ENCODE measurements around the gene GALNTL6.

The GALNTL6 gene

DNA sequence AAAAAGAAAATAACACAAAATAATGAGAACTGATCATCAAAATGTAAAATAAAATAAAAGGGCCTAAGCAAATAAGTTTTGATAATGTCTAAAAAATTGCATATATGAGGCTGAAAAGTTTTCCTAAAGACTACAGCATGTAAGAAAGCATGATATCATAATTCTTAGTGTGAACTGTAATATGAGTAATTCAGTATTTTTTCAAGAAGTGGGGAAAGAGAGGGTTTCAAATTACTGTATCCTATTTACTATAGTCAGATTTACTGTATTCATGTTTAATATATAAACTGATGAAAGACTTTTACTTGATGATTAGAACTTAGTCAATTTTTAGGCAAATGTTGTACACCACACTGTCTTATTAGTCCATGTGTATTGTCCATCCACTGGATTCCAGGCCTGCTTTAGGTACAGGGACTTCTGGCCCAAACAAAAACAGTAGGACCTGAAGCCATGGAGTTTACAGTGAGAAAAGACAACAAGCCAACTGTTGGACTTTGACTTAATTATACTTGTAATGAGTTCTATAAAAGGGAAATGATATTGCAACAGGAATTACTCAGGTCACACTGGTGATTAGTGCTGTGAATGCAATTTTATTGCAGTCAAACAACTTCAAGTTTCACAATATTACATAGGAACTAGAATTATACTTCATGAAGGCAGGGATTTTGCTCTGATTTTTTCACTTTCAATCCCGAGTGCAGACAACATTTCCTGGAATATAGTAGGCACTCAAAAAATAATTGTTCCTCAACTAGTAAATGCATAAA is 837.7 kb downstream of the GALNTL6 start:
- no peak for DNase-seq (ENCODE audit: low read depth in 2 of 2, low spot score in 1 of 2)

DNA sequence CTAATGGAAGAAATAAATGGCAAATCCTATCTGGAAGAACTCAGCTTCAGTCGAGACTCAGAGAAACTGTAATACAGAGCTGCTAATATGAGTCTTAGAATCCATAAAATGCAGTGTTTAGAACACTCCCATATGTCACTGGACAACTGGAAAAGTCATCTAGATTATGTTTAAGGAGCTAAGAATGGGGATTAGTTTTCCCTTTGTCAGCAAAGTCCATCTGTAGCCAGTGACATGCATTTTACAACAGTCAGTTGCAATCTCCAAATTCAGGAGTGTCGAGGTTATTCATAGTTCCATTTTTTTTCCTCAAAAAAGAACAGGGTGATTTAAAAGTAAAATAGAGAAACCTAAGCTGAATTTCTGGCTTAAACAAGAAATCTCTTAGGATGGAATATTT is 838.8 kb downstream of the GALNTL6 start:
- no peak for DNase-seq (ENCODE audit: low read depth in 2 of 2, low spot score in 1 of 2)

DNA sequence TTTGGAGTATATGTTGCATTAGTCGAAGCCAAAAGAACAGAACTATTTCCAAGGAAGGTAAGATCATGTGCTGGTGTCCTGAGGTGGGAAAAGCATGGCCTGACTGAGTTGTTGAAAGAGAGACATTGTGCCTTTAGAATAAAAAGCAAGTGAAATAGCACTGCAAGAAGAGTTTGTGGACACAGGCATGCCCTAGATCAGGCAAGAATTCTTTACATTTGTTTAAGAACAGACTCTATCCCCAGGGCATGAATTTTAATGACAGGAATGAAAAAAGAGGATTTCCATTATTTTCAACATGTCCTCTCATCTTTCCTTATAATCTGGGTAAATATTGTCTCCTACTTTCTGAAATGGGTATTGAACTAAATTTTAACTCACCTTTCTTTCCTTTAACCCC is 839.2 kb downstream of the GALNTL6 start:
- no peak for DNase-seq (ENCODE audit: low read depth in 2 of 2, low spot score in 1 of 2)

DNA sequence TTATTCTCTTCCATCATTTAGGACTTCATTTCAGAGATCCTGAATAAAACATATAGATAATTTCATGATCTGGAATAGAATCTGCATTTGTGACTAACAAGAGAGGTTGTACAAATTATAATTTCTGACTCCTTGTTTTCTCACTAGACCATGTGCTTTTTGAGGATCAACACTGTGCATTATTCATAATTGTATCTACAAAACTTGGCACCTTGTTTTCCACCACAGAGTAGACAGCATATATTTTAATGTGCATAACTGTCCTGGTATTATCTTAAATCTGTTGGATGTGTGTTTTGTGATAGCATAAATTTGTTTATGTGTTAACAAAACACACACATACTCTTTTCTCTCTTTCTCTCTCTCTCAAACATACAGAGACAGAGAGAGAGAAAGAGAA is 840.5 kb downstream of the GALNTL6 start:
- DNase-seq (ENCODE audit: low read depth in 2 of 2, low spot score in 1 of 2), result no peak

DNA sequence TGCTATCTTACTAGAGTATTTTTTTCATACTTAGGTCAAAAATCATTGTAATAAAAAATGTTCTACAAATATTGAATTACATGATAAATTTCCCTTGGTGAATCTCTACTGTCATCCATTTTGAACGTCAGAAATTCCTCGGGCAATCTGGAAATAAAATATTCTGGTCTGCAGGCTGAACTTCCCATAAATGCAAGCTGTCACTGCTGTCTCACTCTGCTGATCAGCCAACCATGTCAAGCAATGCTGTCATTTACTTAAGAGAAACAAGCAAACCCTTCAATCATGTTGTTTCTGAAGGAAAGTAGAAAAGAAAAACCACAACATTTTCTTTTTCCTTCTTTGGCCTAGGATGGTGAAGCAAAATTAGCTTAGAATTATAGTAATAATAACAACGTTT is 841.3 kb downstream of the GALNTL6 start:
- DNase-seq (ENCODE audit: low read depth in 2 of 2, low spot score in 1 of 2), result no peak

DNA sequence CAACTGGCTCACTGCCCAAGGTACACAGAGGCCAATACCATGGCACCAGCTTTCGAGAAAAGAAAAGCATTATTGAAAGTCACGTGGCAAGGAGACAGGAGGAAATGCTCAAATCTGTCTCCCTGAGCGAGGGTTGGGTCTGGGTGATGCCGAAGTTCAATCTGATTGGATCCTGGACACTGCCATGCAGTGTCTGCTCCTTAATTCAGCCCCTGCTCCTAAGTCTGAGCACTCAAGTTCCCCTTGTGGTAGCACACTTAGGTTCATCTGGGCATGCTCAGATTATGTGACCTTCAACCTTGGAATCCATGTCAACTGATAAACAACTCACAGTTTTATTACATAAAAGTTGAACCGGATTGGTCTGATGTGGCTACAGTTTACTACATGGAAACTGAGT is 842.9 kb downstream of the GALNTL6 start:
- no peak for DNase-seq (ENCODE audit: low read depth in 2 of 2, low spot score in 1 of 2)

DNA sequence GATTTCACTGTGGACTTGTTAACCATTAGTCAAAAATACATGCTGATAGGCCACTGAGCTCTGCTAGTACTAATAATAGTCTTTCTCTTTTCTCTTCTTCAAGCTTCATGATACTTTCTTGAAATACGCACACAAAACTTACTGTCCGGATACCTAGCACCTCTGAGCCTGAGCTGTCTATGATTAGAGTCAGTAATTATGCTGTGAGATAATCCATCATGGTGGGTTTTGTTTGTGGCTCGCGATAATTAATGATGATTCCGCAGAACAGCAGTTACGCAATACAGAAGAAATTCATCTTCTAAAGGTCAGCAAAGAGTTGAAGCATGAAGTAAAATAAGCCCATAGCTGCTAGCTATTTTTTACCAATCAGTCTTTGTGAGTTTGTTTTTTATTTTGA is 843.9 kb downstream of the GALNTL6 start:
- no peak for DNase-seq (ENCODE audit: low read depth in 2 of 2, low spot score in 1 of 2)

DNA sequence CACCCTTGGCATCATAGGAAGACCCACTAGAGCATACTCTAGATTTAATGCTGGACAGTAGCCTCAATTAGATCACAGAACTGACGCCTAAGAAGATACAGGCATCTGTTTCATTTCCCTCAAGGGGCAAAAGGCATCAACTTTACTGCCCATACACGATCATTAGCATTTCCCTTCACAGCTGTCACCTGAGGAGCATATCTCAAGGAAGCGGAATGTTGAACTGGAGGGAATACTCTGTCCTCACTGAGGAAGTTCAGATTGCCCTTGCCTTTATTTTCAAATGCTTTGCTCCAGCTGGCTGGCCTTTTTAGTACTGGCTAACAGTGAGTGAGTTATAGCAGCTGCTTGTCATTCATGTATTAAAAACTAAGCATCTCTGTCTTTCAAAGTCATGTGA is 847.0 kb downstream of the GALNTL6 start:
- DNase-seq (ENCODE audit: low read depth in 2 of 2, low spot score in 1 of 2), result no peak

DNA sequence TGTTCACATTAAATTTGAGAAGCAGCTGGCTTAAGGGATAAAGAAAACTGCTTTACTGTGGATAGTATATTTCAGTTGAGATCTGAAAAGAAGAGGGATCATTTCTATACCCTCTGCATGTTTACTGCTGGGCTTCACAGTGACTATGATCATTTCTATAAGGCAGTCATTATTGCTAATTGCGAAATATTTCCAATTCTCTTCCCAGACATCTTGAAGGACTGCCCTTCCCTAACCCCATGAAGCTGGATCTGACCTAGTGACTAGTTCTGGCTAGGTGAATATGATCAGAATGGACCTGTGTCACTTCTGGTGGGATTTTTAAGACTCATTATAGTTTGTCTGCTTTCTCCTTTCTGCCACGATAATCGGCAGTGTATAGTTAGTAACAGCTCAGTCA is 848.9 kb downstream of the GALNTL6 start:
- no peak for DNase-seq (ENCODE audit: low read depth in 2 of 2, low spot score in 1 of 2)

DNA sequence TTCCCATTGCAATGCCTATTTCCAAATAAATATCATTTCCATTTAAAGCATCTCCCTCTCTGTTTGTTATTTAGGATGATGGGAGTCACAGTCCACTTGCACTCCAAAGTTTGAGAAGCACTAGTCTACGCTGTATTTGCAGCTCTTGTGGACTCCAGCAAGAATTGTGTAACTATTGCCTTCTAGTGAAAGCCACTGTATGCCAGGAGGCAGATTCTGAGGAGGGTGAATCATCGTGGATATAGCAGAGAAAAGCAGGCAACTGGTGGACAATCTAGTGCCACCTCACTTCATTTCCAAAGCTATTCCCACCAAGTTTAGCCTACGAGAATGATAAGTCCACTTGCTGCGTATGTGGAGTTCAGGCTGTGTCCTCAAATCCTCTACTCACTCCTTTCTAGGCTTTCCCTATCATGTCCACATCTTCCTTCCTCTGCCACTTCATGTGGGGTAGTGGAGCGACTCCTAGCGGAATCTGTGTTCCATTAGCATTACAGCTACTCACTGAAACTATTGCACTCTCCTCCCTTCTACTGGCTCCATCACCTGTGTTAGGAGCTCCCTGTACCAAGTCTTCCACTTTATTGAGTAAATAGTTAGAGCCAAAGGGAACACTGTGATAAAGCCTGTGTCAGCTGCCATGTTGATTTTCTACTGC is 853.6 kb downstream of the GALNTL6 start:
- no peak for DNase-seq (ENCODE audit: low read depth in 2 of 2, low spot score in 1 of 2)

DNA sequence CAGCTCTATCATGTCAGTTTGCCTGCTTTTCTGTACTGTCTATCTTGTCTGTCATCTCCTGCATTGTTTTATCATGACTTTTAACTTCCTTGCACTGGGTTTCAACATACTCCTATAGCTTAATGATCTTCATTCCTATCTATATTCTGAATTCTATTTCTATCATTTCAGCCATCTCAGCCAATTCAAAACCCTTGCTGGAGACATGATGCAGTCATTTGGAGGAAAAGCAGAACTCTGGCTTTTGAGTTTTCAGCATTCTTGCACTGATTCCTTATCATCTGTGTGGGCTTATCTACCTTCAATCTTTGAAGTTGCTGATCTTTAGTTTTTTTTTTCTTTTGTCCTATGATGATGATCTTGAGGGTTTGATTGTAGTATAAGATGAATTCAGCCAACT is 861.6 kb downstream of the GALNTL6 start:
- DNase-seq (ENCODE audit: low read depth in 2 of 2, low spot score in 1 of 2), result no peak

DNA sequence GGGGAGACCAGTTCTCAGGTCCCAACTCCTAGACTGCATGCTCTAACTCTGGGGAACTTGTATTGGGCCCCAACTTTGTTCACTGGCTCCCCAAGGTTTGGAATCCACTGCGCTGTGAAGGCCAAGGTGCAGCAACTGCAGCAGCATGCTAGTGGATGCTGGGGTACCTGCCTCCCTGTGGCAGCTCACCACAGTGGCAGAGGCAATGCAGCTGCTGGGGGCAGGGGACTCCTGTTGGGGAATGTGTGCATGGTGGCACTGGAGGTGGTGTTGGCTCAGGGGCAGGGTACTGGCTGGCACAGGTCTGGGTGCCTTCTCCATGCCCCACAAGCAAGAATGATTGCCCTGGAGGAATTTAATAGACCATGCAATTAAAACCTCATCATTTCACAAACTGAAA is 862.0 kb downstream of the GALNTL6 start:
- DNase-seq (ENCODE audit: low read depth in 2 of 2, low spot score in 1 of 2), result no peak

DNA sequence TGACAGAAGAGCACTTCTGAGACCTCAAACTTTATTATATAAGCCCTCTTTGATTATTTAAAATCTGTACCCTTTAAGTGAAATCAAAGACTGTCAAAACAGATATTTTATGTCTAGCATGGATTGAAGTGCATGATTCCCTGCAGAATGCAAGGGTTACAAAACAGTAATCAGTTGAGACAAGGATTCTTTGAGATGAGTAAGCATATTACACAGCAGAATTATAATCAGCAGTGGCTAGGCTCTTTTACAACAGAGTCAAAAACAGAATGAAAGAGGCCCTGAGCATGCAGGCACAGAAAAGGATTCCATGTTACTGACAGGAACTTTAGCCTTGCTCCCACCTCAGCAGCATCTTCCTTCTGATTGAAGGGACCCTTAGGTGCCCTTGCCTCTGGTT is 867.5 kb downstream of the GALNTL6 start:
- DNase-seq (ENCODE audit: low read depth in 2 of 2, low spot score in 1 of 2), result no peak

DNA sequence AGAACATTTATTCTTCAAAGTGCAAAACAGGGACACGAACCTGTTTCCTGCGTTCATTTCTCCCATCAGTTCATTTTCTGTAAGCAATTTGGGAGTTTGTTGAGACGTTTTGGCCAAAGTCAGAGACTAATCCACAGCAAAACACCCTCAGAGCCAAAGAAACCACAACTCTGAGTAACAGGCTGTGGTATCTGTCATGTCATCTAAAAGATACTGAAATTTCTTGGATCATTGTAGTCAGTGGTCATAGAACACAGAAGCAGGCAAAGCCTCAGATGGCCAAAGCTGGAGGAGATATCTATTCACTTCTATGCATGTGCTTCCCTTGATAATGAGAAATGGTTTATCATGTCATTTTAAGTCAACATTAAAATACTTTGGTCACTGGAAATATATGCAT is 869.8 kb downstream of the GALNTL6 start:
- DNase-seq (ENCODE audit: low read depth in 2 of 2, low spot score in 1 of 2), result no peak

DNA sequence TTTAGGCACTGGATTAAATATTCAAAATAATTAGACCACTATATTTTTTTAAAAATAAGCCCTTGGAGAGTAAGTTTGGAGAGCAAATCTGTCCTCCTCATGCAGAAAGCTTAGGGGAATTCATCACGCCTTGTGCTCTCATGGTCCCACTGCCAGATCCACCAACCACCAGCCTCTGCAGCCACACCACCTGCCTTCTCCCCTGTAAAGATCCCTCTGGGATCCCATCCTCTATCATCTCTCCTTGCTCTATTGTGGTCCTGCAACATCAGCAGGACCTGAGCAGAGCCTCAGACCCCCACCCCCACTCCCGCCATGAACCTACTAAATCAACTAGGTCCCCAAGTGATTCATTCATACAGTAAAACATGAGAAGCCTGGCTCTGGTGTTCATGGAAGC is 872.8 kb downstream of the GALNTL6 start:
- no peak for DNase-seq (ENCODE audit: low read depth in 2 of 2, low spot score in 1 of 2)

DNA sequence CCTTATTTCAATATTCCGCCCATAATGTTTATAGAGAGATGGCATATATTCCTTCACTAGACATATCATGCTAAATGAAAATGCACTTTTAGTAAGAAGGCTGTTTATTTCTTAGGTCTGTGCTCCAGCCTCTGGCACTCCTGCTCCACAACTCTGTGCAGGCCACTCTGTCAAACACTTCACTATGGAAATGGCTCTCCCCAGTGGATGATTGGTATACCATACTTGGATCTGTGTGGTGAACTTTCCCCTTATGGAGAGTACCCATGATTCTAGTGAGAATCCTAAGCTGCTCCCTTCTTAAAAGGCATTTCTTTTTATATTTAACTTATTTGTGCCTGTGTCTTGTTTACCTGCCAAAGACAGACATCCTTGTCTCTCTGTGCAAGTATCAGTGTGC is 875.3 kb downstream of the GALNTL6 start:
- DNase-seq (ENCODE audit: low read depth in 2 of 2, low spot score in 1 of 2), result no peak

DNA sequence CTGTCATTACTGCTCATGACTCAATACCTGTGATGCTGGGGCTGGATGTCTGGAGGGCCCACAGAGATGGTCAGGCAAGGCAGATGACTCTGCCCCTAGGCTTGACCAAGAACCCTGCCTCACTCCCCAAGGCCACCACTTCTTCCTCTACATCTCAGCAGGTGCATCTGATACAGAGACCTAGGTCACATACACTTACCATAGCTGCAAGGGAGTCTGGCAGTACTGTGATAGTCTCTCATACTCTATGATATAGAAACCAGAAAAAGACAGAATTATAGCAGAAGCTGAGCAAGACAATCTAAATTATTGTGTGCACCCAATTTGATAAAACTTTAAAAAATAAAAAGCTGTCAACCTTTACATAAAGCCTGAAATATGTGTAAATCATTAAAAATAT is 878.3 kb downstream of the GALNTL6 start:
- no peak for DNase-seq (ENCODE audit: low read depth in 2 of 2, low spot score in 1 of 2)

DNA sequence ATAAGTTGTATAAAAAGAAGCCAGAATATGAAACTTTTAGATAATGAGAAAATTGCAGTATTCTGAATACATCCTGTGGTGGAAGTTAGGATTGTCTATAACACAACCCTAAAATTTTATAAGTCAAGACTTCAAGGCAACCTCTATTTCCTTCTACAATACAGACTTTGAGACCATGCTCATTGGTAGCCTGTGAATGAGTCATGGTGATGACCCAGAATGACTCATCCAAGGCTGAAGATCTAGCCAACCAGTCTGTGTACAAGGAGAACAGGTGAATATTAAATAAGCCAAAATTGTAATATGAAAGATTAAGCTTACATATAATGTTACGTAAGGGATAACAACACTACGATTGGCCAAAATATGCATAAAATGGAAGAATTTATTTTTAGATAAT is 879.5 kb downstream of the GALNTL6 start:
- DNase-seq (ENCODE audit: low read depth in 2 of 2, low spot score in 1 of 2), result no peak

DNA sequence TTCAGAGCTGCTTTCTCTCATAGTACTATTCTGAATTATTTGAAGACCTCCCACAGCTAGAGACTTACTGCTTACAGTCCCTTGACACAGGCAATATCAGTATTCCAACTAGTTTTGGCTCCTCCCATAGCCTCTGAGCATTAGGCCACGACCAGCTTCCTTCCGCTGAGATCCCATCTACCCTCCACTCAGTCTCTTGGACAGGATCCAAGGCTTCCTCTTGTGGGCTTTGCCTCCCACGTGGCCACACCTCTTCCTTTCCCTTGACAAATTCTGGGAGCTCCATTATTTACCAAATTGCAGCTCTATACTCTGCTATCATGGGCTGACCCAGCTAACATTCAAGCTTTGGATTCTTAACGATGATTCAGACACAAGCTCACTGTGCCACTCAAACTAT is 885.1 kb downstream of the GALNTL6 start:
- no peak for DNase-seq (ENCODE audit: low read depth in 2 of 2, low spot score in 1 of 2)

DNA sequence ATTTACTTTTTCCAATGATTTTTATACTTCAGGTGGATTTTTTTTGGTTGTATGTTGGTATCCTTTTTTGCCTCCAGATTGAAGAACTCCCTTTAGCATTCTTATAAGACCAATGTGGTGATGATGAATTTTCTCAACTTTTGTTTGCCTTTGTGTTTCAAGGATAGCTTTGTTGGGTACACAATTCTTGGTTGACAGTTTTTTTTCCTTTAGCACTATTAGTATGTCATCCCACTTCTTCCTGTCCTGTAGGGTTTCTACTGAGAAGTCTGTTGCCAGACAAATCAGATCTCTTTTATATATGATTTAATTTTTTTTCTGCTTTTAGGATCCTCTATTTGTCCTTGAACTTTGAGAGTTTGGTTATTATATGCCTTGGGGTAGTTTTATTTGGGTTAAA is 892.4 kb downstream of the GALNTL6 start:
- DNase-seq (ENCODE audit: low read depth in 2 of 2, low spot score in 1 of 2), result no peak

DNA sequence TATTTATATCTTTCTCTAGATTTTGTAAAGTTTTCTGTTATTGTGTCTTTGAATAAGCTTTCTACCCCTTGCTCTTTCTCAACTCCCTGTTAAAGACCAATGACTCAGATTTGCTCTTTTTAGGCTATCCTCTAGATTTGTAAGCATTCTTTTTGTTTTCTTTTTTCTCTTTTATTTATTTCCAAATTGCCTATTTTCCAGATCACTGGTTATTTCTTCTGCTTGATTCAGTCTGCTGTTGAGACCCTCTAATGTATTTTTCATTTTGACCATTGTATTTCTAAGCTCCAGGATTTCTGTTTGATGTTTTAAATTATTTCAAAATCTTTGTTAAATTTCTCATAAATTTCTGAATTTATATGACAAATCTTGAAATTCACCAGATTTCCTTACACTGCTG is 892.8 kb downstream of the GALNTL6 start:
- no peak for DNase-seq (ENCODE audit: low read depth in 2 of 2, low spot score in 1 of 2)

DNA sequence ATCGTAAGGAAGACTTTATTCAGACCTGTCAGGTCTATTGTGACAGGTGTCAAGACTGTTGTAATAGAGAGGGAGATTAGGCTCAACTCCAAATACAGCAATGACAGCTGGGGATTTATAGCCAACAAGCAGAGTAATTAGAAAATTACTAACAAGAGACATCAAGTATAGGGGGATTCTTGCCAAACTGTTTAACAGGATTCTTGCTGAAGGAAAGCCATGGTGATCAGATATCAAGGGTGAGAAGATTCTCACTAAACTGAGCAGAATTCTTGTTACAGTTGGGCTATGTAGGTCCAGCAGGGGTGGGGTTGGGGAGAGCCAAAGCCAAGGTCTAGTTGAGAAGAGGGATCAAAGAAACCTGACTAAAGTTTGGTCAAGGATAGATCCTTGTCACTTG is 894.4 kb downstream of the GALNTL6 start:
- no peak for DNase-seq (ENCODE audit: low read depth in 2 of 2, low spot score in 1 of 2)

DNA sequence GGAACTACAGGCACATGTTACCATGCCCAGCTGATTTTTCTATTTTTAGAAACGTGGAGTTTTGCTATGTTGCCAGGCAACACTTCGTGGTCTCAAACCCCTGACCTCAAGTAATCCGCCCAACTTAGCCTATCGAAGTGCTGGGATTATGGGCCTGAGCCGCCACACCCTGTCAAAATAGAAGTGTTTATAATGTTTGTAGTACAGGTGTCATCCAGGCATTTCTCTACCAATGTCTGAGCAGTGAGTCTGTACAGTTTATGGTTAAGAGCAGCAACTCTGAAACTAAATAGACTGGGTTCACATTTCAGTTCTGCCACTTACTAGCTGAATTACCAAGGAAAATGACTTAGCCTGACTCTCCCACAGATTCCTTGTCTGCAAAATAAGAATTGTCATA is 895.0 kb downstream of the GALNTL6 start:
- no peak for DNase-seq (ENCODE audit: low read depth in 2 of 2, low spot score in 1 of 2)
